ENCODE results near the gene SPTBN1.

Gene SPTBN1

GRCh38 chr2:54634021-54634420 lies 177.9 kb downstream of the SPTBN1 start:
- H3K36me3 ChIP-seq (replicated peaks): peaks cover 88% of the 10 kb centered on the region
- peaks cover 12% of the 10 kb centered on the region for H3K4me1 ChIP-seq
- no peaks in the 10 kb centered on the region for H3K27me3 ChIP-seq (ENCODE audit: low read depth)
- in situ Hi-C loops (cut with MboI; ENCODE audit: low sequenced_read_pairs): no loop called here
- no peak for DNase-seq (ENCODE audit: low spot score in 2 of 2)
- H3K4me3 ChIP-seq: no peak overlapping the region
- no peaks in the 10 kb centered on the region for H3K9me3 ChIP-seq

- H3K4me3 ChIP-seq: no peak overlapping the region
Measured at GRCh38 chr2:54634564-54635511, 178.7 kb downstream of the SPTBN1 start.

GRCh38 chr2:54635554-54636152 lies 179.5 kb downstream of the SPTBN1 start:
- Histone ChIP-seq H3K4me1 (peaks cover 13% of the 10 kb centered on the region), H3K4me3 (no peak overlapping the region), H3K27me3 (ENCODE audit: low read depth) (no peaks in the 10 kb centered on the region), H3K36me3 (replicated peaks) (peaks cover 88% of the 10 kb centered on the region), H3K9me3 (no peaks in the 10 kb centered on the region)
- no peak for DNase-seq (ENCODE audit: low spot score in 2 of 2)
- in situ Hi-C loops (cut with MboI; ENCODE audit: low sequenced_read_pairs): no loop called here

More at GRCh38 chr2:54634564-54635511, 178.7 kb downstream of the SPTBN1 start:
- Histone ChIP-seq H3K36me3 (replicated peaks) (peaks cover 88% of the 10 kb centered on the region), H3K27me3 (ENCODE audit: low read depth) (no peaks in the 10 kb centered on the region), H3K9me3 (no peaks in the 10 kb centered on the region), H3K4me1 (peaks cover 12% of the 10 kb centered on the region)
- in situ Hi-C loops (cut with MboI; ENCODE audit: low sequenced_read_pairs): no loop called here
- DNase-seq (ENCODE audit: low spot score in 2 of 2): peak; percentile 68 to 80

- DNase-seq (ENCODE audit: low spot score in 2 of 2): no peak
- peaks cover 19% of the 10 kb centered on the region for H3K4me1 ChIP-seq
- in situ Hi-C loops (cut with MboI; ENCODE audit: low sequenced_read_pairs): no loop called here
- H3K9me3 ChIP-seq: no peaks in the 10 kb centered on the region
- no peaks in the 10 kb centered on the region for H3K27me3 ChIP-seq (ENCODE audit: low read depth)
- no peak overlapping the region for H3K4me3 ChIP-seq
- H3K36me3 ChIP-seq (replicated peaks): peaks cover 83% of the 10 kb centered on the region
Measured at GRCh38 chr2:54636415-54637139, 180.4 kb downstream of the SPTBN1 start.

GRCh38 chr2:54638103-54638502 lies 182.0 kb downstream of the SPTBN1 start:
- DNase-seq (ENCODE audit: low spot score in 2 of 2): no peak
- Histone ChIP-seq H3K9me3 (no peaks in the 10 kb centered on the region), H3K27me3 (ENCODE audit: low read depth) (no peaks in the 10 kb centered on the region), H3K36me3 (replicated peaks) (peaks cover 73% of the 10 kb centered on the region), H3K4me1 (peaks cover 19% of the 10 kb centered on the region), H3K4me3 (no peak overlapping the region)
- in situ Hi-C loops (cut with MboI; ENCODE audit: low sequenced_read_pairs): no loop called here

GRCh38 chr2:54638774-54639187 lies 182.7 kb downstream of the SPTBN1 start:
- in situ Hi-C loops (cut with MboI; ENCODE audit: low sequenced_read_pairs): no loop called here
- no peaks in the 10 kb centered on the region for H3K9me3 ChIP-seq
- peaks cover 73% of the 10 kb centered on the region for H3K36me3 ChIP-seq (replicated peaks)
- H3K4me1 ChIP-seq: peaks cover 19% of the 10 kb centered on the region
- H3K27me3 ChIP-seq (ENCODE audit: low read depth): no peaks in the 10 kb centered on the region
- no peak for DNase-seq (ENCODE audit: low spot score in 2 of 2)
- no peak overlapping the region for H3K4me3 ChIP-seq

- Histone ChIP-seq H3K9me3 (no peaks in the 10 kb centered on the region), H3K36me3 (replicated peaks) (peaks cover 73% of the 10 kb centered on the region), H3K27me3 (ENCODE audit: low read depth) (no peaks in the 10 kb centered on the region), H3K4me3 (no peak overlapping the region), H3K4me1 (peaks cover 11% of the 10 kb centered on the region)
- in situ Hi-C loops (cut with MboI; ENCODE audit: low sequenced_read_pairs): no loop called here
- no peak for DNase-seq (ENCODE audit: low spot score in 2 of 2)
Measured at GRCh38 chr2:54639609-54640008, 183.5 kb downstream of the SPTBN1 start.

- H3K36me3 ChIP-seq (replicated peaks): peaks cover 77% of the 10 kb centered on the region
- peaks cover 7% of the 10 kb centered on the region for H3K4me1 ChIP-seq
- no peaks in the 10 kb centered on the region for H3K9me3 ChIP-seq
- H3K4me3 ChIP-seq: no peak overlapping the region
- DNase-seq (ENCODE audit: low spot score in 2 of 2): peak in 1 of 2 experiments; percentile 51
- H3K27me3 ChIP-seq (ENCODE audit: low read depth): no peaks in the 10 kb centered on the region
- in situ Hi-C loops (cut with MboI; ENCODE audit: low sequenced_read_pairs): no loop called here
Measured at GRCh38 chr2:54640834-54641540, 184.9 kb downstream of the SPTBN1 start.

- in situ Hi-C loops (cut with MboI; ENCODE audit: low sequenced_read_pairs): no loop called here
- DNase-seq (ENCODE audit: low spot score in 2 of 2): no peak
- Histone ChIP-seq H3K4me3 (no peak overlapping the region), H3K36me3 (replicated peaks) (peaks cover 82% of the 10 kb centered on the region), H3K9me3 (no peaks in the 10 kb centered on the region), H3K27me3 (ENCODE audit: low read depth) (no peaks in the 10 kb centered on the region), H3K4me1 (peaks cover 7% of the 10 kb centered on the region)
Measured at GRCh38 chr2:54641988-54642387, 185.9 kb downstream of the SPTBN1 start.

- in situ Hi-C loops (cut with MboI; ENCODE audit: low sequenced_read_pairs): no loop called here
- H3K36me3 ChIP-seq (replicated peaks): peaks cover 83% of the 10 kb centered on the region
- no peaks in the 10 kb centered on the region for H3K27me3 ChIP-seq (ENCODE audit: low read depth)
- DNase-seq (ENCODE audit: low spot score in 2 of 2): no peak
- H3K9me3 ChIP-seq: no peaks in the 10 kb centered on the region
- H3K4me3 ChIP-seq: no peak overlapping the region
- peaks cover 7% of the 10 kb centered on the region for H3K4me1 ChIP-seq
Measured at GRCh38 chr2:54642677-54643430, 186.7 kb downstream of the SPTBN1 start.

GRCh38 chr2:54644236-54644635 lies 188.1 kb downstream of the SPTBN1 start:
- H3K4me1 ChIP-seq: peaks cover 7% of the 10 kb centered on the region
- peaks cover 82% of the 10 kb centered on the region for H3K36me3 ChIP-seq (replicated peaks)
- in situ Hi-C loops (cut with MboI; ENCODE audit: low sequenced_read_pairs): no loop called here
- no peaks in the 10 kb centered on the region for H3K27me3 ChIP-seq (ENCODE audit: low read depth)
- no peaks in the 10 kb centered on the region for H3K9me3 ChIP-seq
- no peak for DNase-seq (ENCODE audit: low spot score in 2 of 2)
- H3K4me3 ChIP-seq: no peak overlapping the region

GRCh38 chr2:54646170-54646927 lies 190.2 kb downstream of the SPTBN1 start:
- in situ Hi-C loops (cut with MboI; ENCODE audit: low sequenced_read_pairs): loop anchor here (5.0 kb wide), 1 partner anchor 124 kb away; no protein-coding TSS in a partner anchor
- no peak for DNase-seq (ENCODE audit: low spot score in 2 of 2)

More at GRCh38 chr2:54646170-54646927, 190.2 kb downstream of the SPTBN1 start:
- Histone ChIP-seq H3K4me3 (no peak overlapping the region), H3K4me1 (no peaks in the 10 kb centered on the region; the same call in 1 of the 2 replicates), H3K27me3 (ENCODE audit: low read depth) (no peaks in the 10 kb centered on the region), H3K36me3 (replicated peaks) (peaks cover 82% of the 10 kb centered on the region), H3K9me3 (no peaks in the 10 kb centered on the region)

Data from HAP-1 (cell line).